NOMO-1 treated with DMSO at 0.1 percent for 48 hours (cell line): ENCODE measurements around the gene CBFA2T3.
A peak's percentile ranks its signal among the peaks of the same experiment; 100 is the strongest.

Experiments used
- DNase-seq: peaks from one replicate; lab custom pipeline; 2025; ENCODE audit not compliant: unreplicated experiment; lab: John Stamatoyannopoulos, UW

The CBFA2T3 gene

GRCh38 chr16:88999457-89000206 lies 22.6 kb upstream of the CBFA2T3 start:
- DNase-seq: no peak

GRCh38 chr16:88995746-88996535 lies 18.9 kb upstream of the CBFA2T3 start:
- no peak for DNase-seq

- no peak for DNase-seq
Measured at GRCh38 chr16:88995194-88995593, 18.2 kb upstream of the CBFA2T3 start.

- no peak for DNase-seq
Measured at GRCh38 chr16:88994695-88995094, 17.7 kb upstream of the CBFA2T3 start.

GRCh38 chr16:88993946-88994600 lies 17.1 kb upstream of the CBFA2T3 start:
- no peak for DNase-seq

GRCh38 chr16:88993166-88993761 lies 16.3 kb upstream of the CBFA2T3 start:
- peak; percentile 63 for DNase-seq

GRCh38 chr16:88992351-88993165 lies 15.6 kb upstream of the CBFA2T3 start:
- DNase-seq: no peak

- DNase-seq: no peak
Measured at GRCh38 chr16:88991813-88992350, 14.9 kb upstream of the CBFA2T3 start.

- no peak for DNase-seq
Measured at GRCh38 chr16:88989852-88990547, 13.0 kb upstream of the CBFA2T3 start.

- no peak for DNase-seq
Measured at GRCh38 chr16:88988980-88989811, 12.2 kb upstream of the CBFA2T3 start.

GRCh38 chr16:88985521-88985920 lies 8.5 kb upstream of the CBFA2T3 start:
- no peak for DNase-seq

- DNase-seq: no peak
Measured at GRCh38 chr16:88983771-88984687, 7.0 kb upstream of the CBFA2T3 start.

- DNase-seq: no peak
Measured at GRCh38 chr16:88983165-88983564, 6.2 kb upstream of the CBFA2T3 start.

- DNase-seq: no peak
Measured at GRCh38 chr16:88982286-88983084, 5.5 kb upstream of the CBFA2T3 start.

GRCh38 chr16:88979353-88980015 lies 2.5 kb upstream of the CBFA2T3 start:
- no peak for DNase-seq

GRCh38 chr16:88978608-88979346 lies 1.8 kb upstream of the CBFA2T3 start:
- peak; percentile 73 for DNase-seq
